DMS53 (cell line): ENCODE data around the gene FGD5.
"Not testable (repeated sequence)": the region's sequence is repeated elsewhere in the genome, so short reads cannot be mapped to it uniquely, and the experiment has no call there.

Experiments used
- DNase-seq: peaks from one replicate; lab custom pipeline; 2025; lab: John Stamatoyannopoulos, UW

The FGD5 gene

DNA sequence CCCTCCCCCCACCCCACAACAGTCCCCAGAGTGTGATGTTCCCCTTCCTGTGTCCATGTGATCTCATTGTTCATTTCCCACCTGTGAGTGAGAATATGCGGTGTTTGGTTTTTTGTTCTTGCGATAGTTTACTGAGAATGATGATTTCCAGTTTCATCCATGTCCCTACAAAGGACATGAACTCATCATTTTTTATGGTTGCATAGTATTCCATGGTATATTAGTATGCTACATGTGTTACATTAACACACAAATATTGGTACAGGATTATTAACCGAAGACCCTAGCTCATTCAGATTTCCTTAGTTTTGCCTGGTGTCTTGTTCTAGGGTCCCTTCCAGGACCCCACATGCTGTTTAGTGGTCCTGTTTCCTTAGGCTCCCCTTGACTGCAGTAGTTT lies 84.7 kb downstream of the FGD5 start:
- not testable (repeated sequence) for DNase-seq

GRCh38 chr3:14905055-14905657 lies 86.4 kb downstream of the FGD5 start:
- no peak for DNase-seq

DNA sequence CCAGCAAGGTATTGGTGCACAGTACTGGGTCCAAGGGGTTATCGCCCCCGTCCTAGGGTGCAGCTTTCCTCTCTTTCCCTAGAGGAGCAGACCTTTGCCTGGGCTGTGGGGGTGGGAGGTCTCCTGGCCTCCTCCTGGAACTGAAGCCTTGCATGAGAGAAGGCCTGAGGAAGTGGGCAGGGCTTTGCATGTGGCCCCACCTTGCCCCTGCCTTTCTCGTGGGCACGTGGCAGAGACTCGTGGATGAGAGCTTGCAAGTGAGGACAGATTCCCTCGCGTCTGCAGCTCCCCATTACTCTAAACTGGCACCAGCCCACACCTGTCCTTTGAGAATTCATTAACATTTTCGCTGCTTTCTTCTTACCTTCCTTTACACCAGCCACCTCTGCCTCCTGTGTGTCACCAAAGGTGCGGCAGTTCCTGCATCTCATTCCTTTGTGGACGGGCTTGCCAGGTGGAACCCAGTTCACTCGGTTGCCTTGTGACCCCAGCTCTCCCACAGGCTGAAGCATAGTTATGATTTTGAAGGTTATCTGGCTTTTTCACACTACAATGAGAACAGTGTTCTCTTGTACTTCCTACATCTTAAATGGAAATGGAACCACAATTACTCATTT lies 87.7 kb downstream of the FGD5 start:
- DNase-seq, result no peak

GRCh38 chr3:14907043-14907966 lies 88.5 kb downstream of the FGD5 start:
- no peak for DNase-seq

- DNase-seq, result no peak
Observed at GRCh38 chr3:14909250-14909649, 90.5 kb downstream of the FGD5 start.

DNA sequence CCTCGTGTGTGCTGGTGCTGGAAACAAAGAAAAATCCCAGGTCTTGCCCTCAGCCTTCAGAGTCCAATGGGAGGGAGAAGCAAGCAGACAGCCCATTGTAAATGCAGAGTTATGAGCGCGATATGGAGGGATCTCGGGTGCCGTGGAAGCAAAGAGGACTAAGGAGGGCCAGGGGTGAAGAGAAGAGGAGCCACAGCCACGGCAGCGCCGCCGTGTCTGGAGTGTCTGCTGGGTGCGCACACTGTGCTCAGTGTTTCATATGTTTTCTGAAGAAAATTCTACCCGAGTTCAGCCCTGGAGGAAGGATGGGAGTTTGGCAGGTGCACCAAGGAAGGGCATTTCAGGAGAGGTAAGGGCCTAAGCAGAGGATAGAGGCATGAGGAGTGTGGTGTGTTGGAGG lies 92.9 kb downstream of the FGD5 start:
- DNase-seq, result no peak

- DNase-seq, result no peak
Observed at GRCh38 chr3:14913071-14913925, 94.5 kb downstream of the FGD5 start.

DNA sequence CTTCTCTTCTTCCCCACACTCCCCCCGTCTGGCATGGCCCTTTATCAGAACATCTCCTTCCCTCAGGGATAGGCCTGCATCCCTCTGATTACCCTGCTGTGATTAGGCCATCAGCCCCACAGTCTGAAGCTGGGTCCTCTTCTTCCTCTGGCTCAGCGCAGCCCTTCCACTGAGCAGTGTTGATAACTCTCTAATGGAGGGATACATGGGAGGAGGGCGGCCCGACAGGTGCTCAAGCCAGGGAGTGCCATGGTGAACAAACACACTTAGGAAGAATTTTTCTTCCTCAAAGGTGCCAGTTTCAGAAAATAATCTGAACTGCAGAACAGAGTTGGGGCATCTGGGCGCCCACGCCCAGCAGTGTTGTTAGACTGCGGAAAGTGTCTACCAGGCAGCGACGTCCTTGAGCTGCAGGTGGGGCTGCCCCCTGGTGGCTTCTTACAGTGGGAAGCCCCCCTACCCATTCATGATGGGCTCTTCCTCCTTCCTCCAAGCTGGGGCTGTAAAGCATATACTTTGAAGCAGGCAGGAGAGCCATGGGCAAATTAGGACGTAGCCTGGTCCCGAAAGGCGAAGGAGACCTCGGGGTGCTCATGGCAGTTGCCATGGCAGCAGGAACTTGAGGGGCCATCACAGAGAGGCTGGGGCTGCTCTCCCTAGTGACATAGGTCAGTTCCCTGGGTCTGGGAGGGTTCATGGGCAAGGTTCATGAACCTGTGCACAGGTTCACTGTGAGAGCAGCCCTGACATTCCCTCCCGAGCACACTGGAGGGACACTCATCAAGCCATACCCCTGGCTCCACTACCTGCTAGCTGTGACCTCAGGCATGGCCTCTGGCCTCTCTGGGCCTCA lies 95.4 kb downstream of the FGD5 start:
- DNase-seq, result no peak

- no peak for DNase-seq
Observed at GRCh38 chr3:14914779-14915117, 96.0 kb downstream of the FGD5 start.

- DNase-seq, result no peak
Observed at GRCh38 chr3:14915636-14916222, 97.0 kb downstream of the FGD5 start.

DNA sequence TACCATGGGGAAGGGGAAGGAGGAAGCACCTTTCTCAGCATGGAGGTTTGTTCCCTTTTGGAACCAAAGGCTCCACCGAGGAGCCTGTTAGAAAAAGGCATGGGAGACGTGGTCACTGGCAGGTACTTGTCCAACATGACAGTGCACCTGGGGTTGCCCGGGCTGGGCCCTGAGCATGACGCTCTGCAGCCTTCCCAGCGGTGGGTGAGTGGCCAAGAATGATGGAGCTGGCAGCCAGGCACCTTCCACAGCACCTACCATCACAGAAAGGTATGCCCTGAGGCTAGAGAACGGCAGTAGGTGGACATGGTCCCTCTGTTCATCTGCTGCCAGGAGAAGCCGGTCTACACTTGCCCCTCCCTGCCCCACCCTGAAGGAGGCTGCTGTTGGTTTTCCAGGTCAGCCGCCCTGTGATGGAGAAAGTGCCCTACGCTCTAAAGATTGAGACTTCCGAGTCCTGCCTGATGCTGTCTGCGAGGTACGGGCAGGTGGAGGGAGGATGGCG lies 99.6 kb downstream of the FGD5 start:
- DNase-seq, result no peak

GRCh38 chr3:14920536-14920935 lies 101.8 kb downstream of the FGD5 start:
- DNase-seq, result no peak

DNA sequence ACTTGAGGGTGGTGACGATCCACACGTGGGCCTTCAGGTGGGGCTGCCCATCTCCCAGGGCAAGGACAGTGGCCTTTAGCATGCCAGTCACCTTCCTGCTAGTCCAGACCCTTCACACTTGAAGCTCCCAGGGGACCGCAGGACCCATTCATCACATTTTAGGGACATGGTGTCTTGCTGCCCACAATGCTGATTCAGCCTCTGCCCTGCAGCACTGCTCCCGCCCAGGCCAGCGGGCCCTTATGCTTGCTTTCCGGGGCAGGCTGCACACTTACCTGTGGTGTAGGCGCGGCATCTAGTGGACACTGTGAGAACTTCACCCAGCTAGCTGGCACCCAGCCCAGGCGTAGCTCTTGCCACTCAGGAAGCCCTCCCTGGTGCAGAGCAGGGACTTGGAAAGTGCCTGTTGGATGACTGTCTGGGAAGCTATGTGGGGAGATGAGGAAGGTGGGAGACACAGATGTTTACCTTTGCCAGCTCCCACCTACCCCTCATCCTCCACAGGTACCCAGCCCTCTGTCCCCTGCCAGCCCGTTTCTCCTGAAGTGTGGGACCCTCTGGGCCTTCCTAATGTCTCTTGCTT lies 102.4 kb downstream of the FGD5 start:
- DNase-seq, result peak; percentile 73

DNA sequence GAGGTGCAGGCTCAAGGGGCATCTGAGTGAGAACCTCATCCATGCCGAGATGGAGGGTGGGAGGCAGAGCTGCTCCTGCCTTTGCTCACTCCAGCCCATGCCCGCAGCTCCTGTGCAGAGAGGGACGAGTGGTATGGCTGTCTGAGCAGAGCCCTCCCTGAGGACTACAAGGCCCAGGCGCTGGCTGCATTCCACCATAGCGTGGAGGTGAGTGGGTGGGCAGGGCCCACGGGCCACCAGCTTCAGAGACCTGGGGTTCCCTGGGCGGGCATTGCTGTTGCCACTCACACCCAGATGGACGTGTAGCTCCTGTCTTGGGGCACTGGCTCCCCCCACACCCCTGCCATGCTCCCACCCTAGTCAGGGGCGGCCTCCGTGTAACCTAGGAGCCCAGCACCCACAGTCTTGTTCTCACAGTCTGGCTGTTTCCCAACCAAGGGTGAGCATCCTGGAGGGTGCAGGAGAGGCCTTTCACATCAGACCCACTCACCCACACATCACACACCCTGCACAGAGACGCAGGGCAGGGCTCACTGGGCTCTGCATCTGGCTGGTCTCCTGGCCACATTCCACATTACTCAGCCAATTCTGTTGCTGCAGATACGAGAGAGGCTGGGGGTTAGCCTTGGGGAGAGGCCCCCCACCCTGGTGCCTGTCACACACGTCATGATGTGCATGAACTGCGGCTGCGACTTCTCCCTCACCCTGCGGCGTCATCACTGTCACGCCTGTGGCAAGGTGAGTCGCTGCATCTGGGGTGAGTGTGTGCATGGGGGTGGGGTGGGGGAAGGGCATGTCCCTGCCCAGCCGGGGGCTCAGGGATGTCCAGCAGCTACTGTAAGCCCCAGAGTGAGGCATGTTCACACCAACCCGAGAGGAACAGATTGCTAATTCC lies 103.3 kb downstream of the FGD5 start:
- no peak for DNase-seq

- DNase-seq, result peak; percentile 1
Observed at GRCh38 chr3:14922863-14923262, 104.1 kb downstream of the FGD5 start.

- no peak for DNase-seq
Observed at GRCh38 chr3:14923476-14923875, 104.7 kb downstream of the FGD5 start.

DNA sequence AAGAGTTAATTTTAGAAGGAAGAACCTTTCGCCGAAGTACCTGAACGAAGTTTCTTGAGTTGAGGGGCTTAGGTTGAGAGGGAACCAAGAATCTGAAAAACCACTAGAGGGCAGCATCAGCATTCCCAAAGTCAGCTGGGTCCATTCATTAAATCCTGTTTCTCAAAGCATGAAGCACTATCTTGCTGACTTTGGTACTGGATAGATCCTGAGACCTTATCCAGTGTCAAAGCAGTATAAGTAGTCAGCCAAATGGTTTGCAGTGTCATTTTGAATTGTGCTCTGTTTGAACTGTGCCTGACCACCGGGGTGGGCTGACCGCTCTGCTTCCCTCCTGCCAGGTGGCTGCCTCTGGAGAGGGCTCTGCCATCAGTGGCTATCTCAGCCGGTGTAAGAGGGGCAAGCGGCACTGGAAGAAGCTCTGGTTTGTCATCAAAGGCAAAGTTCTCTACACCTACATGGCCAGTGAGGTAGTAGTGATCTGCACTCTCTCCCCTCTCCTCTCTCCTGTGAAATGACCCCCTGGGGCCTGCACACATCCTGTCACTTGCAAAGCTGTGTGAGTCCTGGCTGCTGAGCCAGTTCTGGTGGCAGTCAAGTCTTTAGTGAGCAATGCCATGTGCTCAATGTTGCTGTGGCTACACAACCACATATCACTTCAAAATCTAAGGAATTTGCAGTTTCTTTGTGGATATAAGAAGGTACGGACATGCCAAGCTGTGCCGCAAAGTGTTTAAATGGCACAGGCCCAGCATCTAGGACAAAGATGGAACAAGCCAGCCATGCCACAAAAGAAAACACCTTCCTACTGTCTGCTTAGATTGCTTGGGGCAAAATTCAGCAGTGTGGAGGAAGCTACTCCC lies 107.2 kb downstream of the FGD5 start:
- DNase-seq, result peak; percentile 57

GRCh38 chr3:14926592-14926991 lies 107.8 kb downstream of the FGD5 start:
- DNase-seq, result no peak
